Right cardiac atrium (tissue), 5 donors: ENCODE results near the gene TMEM183A. TPM values are rescaled to one million over a fixed set of nuclear protein-coding genes. Genes with fewer than 3 reads are reported as not detected.

Experiments used
- ATAC-seq, 2 donors: fragments of 200-7000 bp; cut with Tn5 transposase; one replicate each; pipeline versions ENCODE4 v1.8.0 to v1.9.1; 2020; ENCODE audit warnings: moderate library complexity in 2 of 2, mild to moderate bottlenecking in 1 of 2
- DNase-seq, 3 donors: peaks; one replicate each; pipeline ENCODE4 v3.0.0-alpha.2; 2020
- H3K27ac ChIP-seq: one replicate; pipeline ENCODE4 v1.5.1; 2013; ENCODE audit warnings: mild to moderate bottlenecking, low read length, control low read depth, moderate library complexity
- H3K27me3 ChIP-seq: one replicate; pipeline ENCODE4 v1.6.1; 2013; ENCODE audit not compliant: control insufficient read depth, insufficient read depth
- H3K4me1 ChIP-seq: one replicate; pipeline ENCODE4 v1.6.1; 2013; ENCODE audit warnings: low read length; ENCODE audit not compliant: control insufficient read depth, insufficient read depth
- H3K4me3 ChIP-seq: one replicate; pipeline ENCODE4 v1.5.1; 2013; ENCODE audit warnings: low read length, control low read depth
- H3K9me3 ChIP-seq: one replicate; pipeline ENCODE4 v1.6.1; 2013; ENCODE audit warnings: low read length; ENCODE audit not compliant: control insufficient read depth
- WGBS: extraction: QIAGEN DNeasy Blood & Tissue Kit; methylation state at CpG from one replicate; pipeline ENCODE4 v1.1.7; 2013; 5-methylcytosine and 5-hydroxymethylcytosine counted together
- intact Hi-C, 4 donors: fragments of 100-400 bp; cut with DNase I; formaldehyde crosslinking; loops; one replicate each; pipeline versions ENCODE4 v1.11.0 to v1.14.0; 2022 to 2023
- polyA plus RNA-seq: library from polyadenylated mRNA; stranded (reverse); fragments of 200-250 nt; gene quantifications from one replicate; pipeline ENCODE4 v1.2.3, GENCODE V29; 2013
- total RNA-seq, 4 donors: library from RNA; stranded (reverse); fragmentation: NEBNext Ultra II Directional; extraction: Animal tissue kit (Norgen Biotek cat#: 25700); gene quantifications; one replicate each; pipeline ENCODE4 v1.2.1, GENCODE V29; 2021
- donor health status: healthy with polysubstance abuse.
- donor health status: DM: no; HTN: yes; CAD: no.
- donor health status: DM: no; HTN: no; CAD: no.
- donor health status: DM: no; HTN: yes; CAD: no; lungs with severe emphysema.
- donor health status: DM: yes; HTN: yes; CAD: no.

The TMEM183A gene
- total and polyA plus RNA-seq, 5 donors = 16.0 to 35.8 (median 26.7) TPM

DNA sequence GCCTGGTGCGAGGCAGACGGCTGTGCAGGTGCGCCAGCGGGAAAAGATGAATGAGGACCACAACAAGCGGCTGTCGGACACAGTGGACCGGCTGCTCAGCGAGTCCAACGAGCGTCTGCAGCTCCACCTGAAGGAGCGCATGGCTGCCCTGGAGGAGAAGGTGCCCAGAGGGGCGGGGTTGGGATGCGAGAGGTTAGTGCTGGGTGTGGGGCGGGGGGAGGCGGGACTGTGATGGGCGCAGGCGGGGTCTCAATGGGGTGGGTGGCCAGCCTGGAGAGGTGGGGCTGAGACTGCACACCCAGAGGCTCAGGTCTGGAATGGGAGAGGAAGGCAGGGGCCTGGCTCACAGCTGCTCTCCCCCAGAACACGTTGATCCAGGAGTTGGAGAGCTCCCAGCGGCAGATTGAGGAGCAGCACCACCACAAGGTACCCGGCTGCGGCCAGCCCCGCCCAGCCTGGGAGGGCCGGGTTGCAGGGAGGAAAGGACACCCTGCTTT is 41.4 kb downstream of the TMEM183A start:
- 88% methylated on average over 23 of the region's 23 CpGs for WGBS
- H3K27ac ChIP-seq = no peak overlapping the region
- DNase-seq (no peak), ATAC-seq (peak in 1 of 2 donors; percentile 14)
- no peaks in the 10 kb centered on the region for H3K9me3 ChIP-seq
- H3K4me3 ChIP-seq = no peak overlapping the region
- intact Hi-C loops = loop anchor here in 1 of 4 donors (10.0 kb wide), 1 partner anchor 216 kb away; no protein-coding TSS in a partner anchor
- peaks cover 2% of the 10 kb centered on the region for H3K4me1 ChIP-seq
- no peaks in the 10 kb centered on the region for H3K27me3 ChIP-seq

DNA sequence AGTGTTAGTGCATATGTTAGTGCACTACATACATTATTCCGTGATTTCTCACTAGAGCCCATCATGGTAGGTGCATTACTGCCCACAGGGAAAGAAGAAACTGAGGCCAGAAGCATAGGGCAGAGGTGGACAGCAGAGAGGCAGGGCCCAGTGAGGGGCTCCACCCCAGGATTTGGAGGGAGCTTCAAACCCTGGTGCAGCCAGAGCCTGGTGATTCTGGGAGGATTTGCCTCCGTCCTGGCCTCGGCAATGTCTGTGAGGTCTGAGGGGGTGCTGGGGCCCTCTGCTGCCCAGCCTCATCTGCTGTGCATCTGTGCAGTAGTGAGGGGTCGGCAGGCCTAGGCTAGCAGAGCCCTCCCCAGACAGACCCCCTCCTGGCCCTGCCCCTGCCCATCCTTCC is 41.9 kb downstream of the TMEM183A start:
- ATAC-seq (no peak), DNase-seq (no peak)
- 89% methylated on average over 4 of the region's 4 CpGs for WGBS
- Histone ChIP-seq H3K27ac (no peak overlapping the region), H3K4me1 (peaks cover 2% of the 10 kb centered on the region), H3K27me3 (no peaks in the 10 kb centered on the region), H3K9me3 (no peaks in the 10 kb centered on the region), H3K4me3 (no peak overlapping the region)
- intact Hi-C loops = loop anchor here in 1 of 4 donors (10.0 kb wide), 1 partner anchor 216 kb away; no protein-coding TSS in a partner anchor

DNA sequence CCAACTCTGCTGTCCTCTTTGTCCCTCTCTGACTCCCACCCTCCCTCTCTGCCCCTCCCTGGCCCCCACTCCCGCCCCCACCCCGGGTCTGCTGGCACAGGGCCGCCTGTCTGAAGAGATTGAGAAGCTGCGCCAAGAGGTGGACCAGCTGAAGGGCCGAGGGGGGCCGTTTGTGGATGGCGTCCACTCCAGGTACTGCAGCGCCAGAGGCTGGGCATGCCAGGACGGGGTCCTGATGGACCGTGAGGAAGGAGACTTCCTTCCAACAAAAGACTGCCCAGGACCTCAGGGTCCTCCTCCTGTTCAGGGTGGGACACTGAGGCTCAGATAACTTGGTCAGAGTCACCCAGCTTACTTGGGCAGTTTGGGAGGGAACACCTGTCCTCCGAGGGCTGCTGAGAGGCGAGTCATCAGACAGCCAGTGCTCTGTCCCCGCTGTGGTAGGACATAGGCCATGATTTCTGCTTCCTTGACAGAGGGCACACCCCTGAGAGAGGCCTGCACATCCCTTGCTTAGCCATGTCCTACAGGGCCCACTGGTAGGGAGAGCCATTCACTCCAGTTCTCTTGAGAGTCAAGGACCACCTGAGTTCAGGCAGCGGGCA is 42.5 kb downstream of the TMEM183A start:
- intact Hi-C loops = loop anchor here in 1 of 4 donors (10.0 kb wide), 1 partner anchor 215 kb away; no protein-coding TSS in a partner anchor
- Histone ChIP-seq H3K9me3 (no peaks in the 10 kb centered on the region), H3K27me3 (no peaks in the 10 kb centered on the region), H3K4me1 (peaks cover 2% of the 10 kb centered on the region), H3K27ac (no peak overlapping the region), H3K4me3 (no peak overlapping the region)
- WGBS = 85% methylated on average over 14 of the region's 14 CpGs
- no peak for ATAC-seq
- no peak for DNase-seq

DNA sequence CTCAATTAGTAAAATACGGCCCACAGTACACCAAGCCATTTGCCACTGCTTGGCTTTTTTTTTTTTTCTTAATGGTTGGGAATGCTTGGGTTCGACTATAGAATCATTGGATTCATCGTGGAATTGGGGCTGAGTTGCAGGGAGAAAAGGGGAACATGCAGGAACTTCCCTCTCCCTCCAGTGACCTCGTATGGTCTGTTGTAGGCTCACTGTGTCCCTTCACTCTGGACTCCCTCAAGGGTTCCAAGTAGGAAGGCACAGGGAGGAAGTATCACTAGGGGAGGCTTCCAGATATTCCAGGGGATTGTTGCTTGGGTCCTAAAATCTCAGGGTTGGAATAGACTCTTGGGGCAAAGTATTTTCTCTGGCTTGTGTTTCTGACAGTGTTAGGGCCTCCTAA is 43.7 kb downstream of the TMEM183A start:
- Histone ChIP-seq H3K9me3 (no peaks in the 10 kb centered on the region), H3K27ac (no peak overlapping the region), H3K4me3 (no peak overlapping the region), H3K4me1 (peaks cover 2% of the 10 kb centered on the region), H3K27me3 (no peaks in the 10 kb centered on the region)
- intact Hi-C loops = no loop called here
- WGBS = 88% methylated on average over 4 of the region's 4 CpGs
- ATAC-seq (no peak), DNase-seq (no peak)

DNA sequence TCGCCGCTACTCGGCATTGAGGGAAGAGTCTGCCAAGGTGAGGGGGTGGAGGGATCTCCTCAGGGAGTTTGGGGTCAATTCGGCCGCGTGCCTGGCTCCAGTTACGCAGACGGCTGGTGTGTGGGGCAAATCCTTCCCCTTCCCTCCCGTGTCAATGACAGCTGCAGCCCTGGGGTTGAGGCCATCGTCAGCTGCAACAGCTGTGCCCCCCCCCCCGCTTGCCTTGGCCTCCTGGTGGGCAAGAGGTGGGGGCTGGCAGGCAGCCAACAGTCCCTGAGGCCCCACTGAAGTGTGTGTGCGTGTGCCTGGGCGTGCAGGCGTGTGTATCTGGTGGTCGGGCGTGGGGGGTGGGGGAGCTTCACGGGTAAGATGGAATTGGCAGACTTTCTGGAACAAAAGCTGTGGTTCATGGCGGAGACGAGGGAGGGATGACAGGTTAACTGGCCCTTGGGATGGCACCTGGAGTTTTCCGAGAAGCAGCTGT is 44.7 kb downstream of the TMEM183A start:
- WGBS = 48% methylated on average over 20 of the region's 20 CpGs
- Histone ChIP-seq H3K4me1 (peaks cover 2% of the 10 kb centered on the region), H3K27ac (no peak overlapping the region), H3K4me3 (no peak overlapping the region), H3K27me3 (no peaks in the 10 kb centered on the region), H3K9me3 (no peaks in the 10 kb centered on the region)
- intact Hi-C loops = no loop called here
- DNase-seq (peak in 1 of 3 donors; percentile 46), ATAC-seq (no peak)

DNA sequence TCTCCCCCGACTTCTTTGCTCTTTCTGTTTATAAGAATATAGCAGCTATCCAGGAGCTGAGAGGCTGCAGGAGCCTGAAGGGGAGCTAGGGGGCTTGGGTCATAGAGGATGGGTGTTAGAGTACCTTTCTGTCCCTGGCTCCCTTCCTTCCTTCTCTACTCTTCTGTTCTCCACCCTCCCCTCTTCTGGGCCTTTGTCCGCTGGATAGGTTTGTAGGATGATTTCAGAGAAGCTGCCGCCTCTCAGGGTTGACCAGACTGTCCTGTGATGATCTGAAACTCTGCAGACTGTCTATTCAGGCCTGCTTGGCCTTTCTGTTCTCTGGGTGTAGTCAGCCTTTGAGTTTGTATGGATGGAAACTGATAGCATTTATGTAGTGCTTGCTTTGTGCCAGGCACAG is 45.4 kb downstream of the TMEM183A start:
- H3K9me3 ChIP-seq = no peaks in the 10 kb centered on the region
- no peak overlapping the region for H3K4me3 ChIP-seq
- WGBS = 88% methylated on average over 3 of the region's 3 CpGs
- DNase-seq = no peak
- no peak for ATAC-seq
- no peak overlapping the region for H3K27ac ChIP-seq
- H3K4me1 ChIP-seq = no peaks in the 10 kb centered on the region
- intact Hi-C loops = no loop called here
- no peaks in the 10 kb centered on the region for H3K27me3 ChIP-seq

DNA sequence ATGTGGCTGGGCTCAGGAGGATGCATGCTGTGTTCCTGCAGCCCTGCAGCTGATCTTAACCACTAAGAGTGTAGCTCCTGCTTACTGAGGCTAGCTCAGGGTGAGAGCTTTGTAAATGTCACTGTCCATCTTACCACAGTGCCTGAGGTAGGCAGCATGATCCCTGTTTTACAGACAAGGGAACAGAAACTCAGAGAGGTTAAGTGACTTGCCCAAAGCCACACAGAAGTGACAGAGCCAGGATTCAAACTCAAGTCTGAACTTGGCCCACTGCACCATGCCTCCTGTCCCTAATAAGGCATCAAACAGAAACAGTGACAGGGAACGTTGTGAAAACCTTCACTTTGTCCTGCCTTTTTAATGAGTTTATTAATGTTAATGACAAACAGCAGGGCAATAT is 47.0 kb downstream of the TMEM183A start:
- DNase-seq (no peak), ATAC-seq (no peak)
- Histone ChIP-seq H3K27ac (no peak overlapping the region), H3K4me3 (no peak overlapping the region), H3K27me3 (no peaks in the 10 kb centered on the region), H3K4me1 (no peaks in the 10 kb centered on the region), H3K9me3 (no peaks in the 10 kb centered on the region)
- 61% methylated on average over 1 of the region's 1 CpG for WGBS
- intact Hi-C loops = no loop called here

DNA sequence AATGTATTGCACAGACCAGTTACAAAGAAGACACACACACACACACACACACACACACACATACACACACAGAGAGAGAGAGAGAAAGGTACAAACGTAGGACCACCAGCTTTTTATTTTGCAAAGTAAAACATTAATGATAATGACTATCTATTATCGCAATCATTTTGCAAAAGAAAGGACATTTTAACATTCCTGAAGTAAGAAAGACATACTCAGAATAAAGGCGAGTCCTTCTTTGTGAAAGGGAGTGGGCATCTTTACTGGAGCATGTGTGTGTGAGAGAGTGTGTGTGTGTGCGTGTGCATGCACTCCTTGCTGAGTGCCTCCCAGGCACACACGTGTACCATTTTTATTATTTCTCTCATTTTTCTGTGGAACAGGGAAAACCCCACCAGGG is 47.5 kb downstream of the TMEM183A start:
- no peaks in the 10 kb centered on the region for H3K9me3 ChIP-seq
- H3K27me3 ChIP-seq = no peaks in the 10 kb centered on the region
- H3K4me3 ChIP-seq = no peak overlapping the region
- 88% methylated on average over 5 of the region's 5 CpGs for WGBS
- ATAC-seq (no peak), DNase-seq (no peak)
- H3K4me1 ChIP-seq = no peaks in the 10 kb centered on the region
- intact Hi-C loops = no loop called here
- H3K27ac ChIP-seq = no peak overlapping the region

DNA sequence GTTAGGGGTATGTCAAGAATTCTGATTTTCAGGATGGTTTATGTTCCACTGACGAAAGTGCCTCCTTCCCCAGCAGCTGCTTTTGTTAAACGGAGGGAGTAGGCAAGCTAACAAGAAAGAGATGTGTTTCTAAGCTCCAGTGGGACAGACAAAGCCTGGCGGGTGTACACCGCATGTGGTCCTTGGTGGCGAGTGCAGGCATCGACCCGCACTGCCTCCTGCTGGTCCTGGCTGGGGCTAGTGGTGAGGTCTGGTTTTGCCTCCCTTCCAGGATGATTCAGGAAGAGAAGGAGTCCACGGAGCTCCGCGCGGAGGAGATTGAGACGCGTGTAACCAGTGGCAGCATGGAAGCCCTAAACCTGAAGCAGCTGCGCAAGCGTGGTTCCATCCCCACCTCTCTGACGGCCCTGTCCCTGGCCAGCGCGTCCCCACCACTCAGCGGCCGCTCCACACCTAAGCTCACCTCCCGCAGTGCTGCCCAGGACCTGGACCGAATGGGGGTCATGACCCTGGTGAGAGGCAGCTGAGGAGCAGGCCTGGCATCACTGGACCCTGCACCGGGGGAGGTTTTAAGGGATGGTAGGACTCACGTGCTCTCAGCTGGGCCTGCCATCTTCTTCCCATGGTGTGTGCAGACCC is 48.1 kb downstream of the TMEM183A start:
- H3K4me1 ChIP-seq = no peaks in the 10 kb centered on the region
- intact Hi-C loops = no loop called here
- H3K9me3 ChIP-seq = no peaks in the 10 kb centered on the region
- DNase-seq (no peak), ATAC-seq (no peak)
- no peak overlapping the region for H3K27ac ChIP-seq
- WGBS = 90% methylated on average over 24 of the region's 24 CpGs
- no peak overlapping the region for H3K4me3 ChIP-seq
- no peaks in the 10 kb centered on the region for H3K27me3 ChIP-seq

DNA sequence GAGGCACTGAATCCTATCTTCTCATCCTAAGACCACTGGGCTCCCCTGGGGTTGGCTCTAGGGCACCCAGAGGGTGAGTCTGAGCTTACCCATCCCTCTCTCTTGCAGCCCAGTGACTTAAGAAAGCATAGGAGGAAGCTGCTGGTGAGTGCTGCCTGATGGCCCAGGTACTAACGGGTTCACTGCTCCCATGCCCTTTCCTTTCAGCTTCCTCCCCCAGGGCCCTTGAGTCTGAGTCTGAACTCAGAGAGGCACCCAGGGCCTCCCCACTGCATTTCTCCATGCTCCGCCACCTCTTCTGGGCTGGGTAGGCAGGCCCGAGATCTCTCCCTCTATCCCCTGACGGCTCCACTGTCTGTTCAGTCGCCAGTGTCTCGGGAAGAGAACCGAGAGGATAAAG is 48.8 kb downstream of the TMEM183A start:
- intact Hi-C loops = no loop called here
- ATAC-seq (no peak), DNase-seq (no peak)
- H3K9me3 ChIP-seq = no peaks in the 10 kb centered on the region
- WGBS = 85% methylated on average over 7 of the region's 7 CpGs
- H3K27me3 ChIP-seq = no peaks in the 10 kb centered on the region
- H3K27ac ChIP-seq = no peak overlapping the region
- no peak overlapping the region for H3K4me3 ChIP-seq
- no peaks in the 10 kb centered on the region for H3K4me1 ChIP-seq

DNA sequence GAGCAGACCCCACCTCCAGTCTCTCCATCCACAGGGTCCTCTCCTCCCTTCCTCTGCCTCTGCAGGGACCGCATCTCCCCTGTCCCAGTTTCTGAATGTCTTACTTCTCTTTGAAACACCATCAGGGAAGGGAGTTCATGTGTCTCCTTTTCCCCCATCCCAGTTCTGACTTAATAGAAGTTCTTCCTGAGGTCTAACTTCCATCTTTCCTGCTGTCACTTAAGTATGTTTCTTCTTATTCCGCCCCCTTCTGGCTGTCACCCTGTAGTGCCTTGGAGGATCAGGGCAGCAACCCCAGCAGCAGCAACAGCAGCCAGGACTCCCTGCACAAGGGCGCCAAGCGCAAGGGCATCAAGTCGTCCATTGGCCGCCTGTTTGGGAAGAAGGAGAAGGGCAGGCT is 49.3 kb downstream of the TMEM183A start:
- no peak for DNase-seq
- no peak for ATAC-seq
- Histone ChIP-seq H3K4me1 (no peaks in the 10 kb centered on the region), H3K27ac (no peak overlapping the region), H3K9me3 (no peaks in the 10 kb centered on the region), H3K4me3 (no peak overlapping the region), H3K27me3 (no peaks in the 10 kb centered on the region)
- WGBS = 94% methylated on average over 6 of the region's 6 CpGs
- intact Hi-C loops = no loop called here
